B cell (primary cell): ENCODE measurements around the gene MMP14. TPM values are rescaled to one million over a fixed set of nuclear protein-coding genes. Genes with fewer than 3 reads are reported as not detected.
"Not testable (repeated sequence)": the region's sequence is repeated elsewhere in the genome, so short reads cannot be mapped to it uniquely, and the experiment has no call there.

Experiments used
- ATAC-seq: fragments of 200-7000 bp; cut with Tn5 transposase; one replicate; pipeline ENCODE4 v1.10.0; 2021; ENCODE audit warnings: low read depth, mild to moderate bottlenecking, moderate number of reproducible peaks, moderate library complexity
- CTCF ChIA-PET: fragments of 350-600 bp; sonication (Branson Sonifier 250); formaldehyde crosslinking; loops from one replicate; lab custom pipeline; 2021; ENCODE audit warnings: antibody characterized with exemption, inconsistent platforms; lab: Charles Lee
- POLR2A ChIA-PET: fragments of 350-600 bp; sonication (Branson Sonifier 250); formaldehyde crosslinking; loops from one replicate; lab custom pipeline; 2021; ENCODE audit warnings: antibody characterized with exemption; lab: Charles Lee
- DNase-seq: peaks from one replicate; pipeline ENCODE4 v3.0.0; 2013
- H2AFZ ChIP-seq: 2 replicates; pipeline ENCODE4 v1.6.1; 2012; ENCODE audit warnings: mild to moderate bottlenecking, low read depth, low read length; ENCODE audit not compliant: insufficient read depth, poor library complexity, severe bottlenecking
- H3K27ac ChIP-seq, 2 donors: 1 replicate in 1 of 2; 2 replicates in 1 of 2; pipeline ENCODE4 v1.5.1; 2012 to 2013; ENCODE audit warnings: low read length in 2 of 2, mild to moderate bottlenecking in 2 of 2, moderate library complexity in 1 of 2
- H3K27me3 ChIP-seq, 4 experiments: fragments of 200-600 bp in 1 of 4; sonication (generic) in 1 of 4; replicated peaks in 1 of 4; 1 replicate in 2 of 4; 2 replicates in 2 of 4; pipeline versions ENCODE4 v1.6.1 to v1.7.0; 2013 to 2016; ENCODE audit warnings: low read length in 3 of 4, mild to moderate bottlenecking in 2 of 4, mixed read lengths in 1 of 4, moderate library complexity in 1 of 4; ENCODE audit not compliant: insufficient read depth in 4 of 4, control insufficient read depth in 3 of 4; ENCODE audit errors: control extremely low read depth in 1 of 4
- H3K36me3 ChIP-seq, 2 experiments: replicated peaks in 1 of 2; 1 replicate in 1 of 2; 2 replicates in 1 of 2; pipeline versions ENCODE4 v1.6.1 to v1.7.1; 2013; ENCODE audit warnings: low read length in 1 of 2; ENCODE audit not compliant: insufficient read depth in 2 of 2, control insufficient read depth in 1 of 2; ENCODE audit errors: control extremely low read depth in 1 of 2, extremely low read depth in 1 of 2
- H3K4me1 ChIP-seq, 2 donors: fragments of 200-600 bp in 1 of 2; sonication (generic) in 1 of 2; 1 replicate in 1 of 2; 2 replicates in 1 of 2; pipeline versions ENCODE4 v1.5.1 to v1.6.1; 2013 to 2017; ENCODE audit warnings: low read length in 2 of 2; ENCODE audit not compliant: control insufficient read depth in 2 of 2, insufficient read depth in 2 of 2
- H3K4me2 ChIP-seq: replicated peaks from 2 replicates; pipeline ENCODE3; 2012; ENCODE audit warnings: mild to moderate bottlenecking, low read depth, low read length; ENCODE audit not compliant: poor library complexity, severe bottlenecking
- H3K4me3 ChIP-seq, 5 experiments: fragments of 200-600 bp in 1 of 5; sonication (generic) in 1 of 5; 1 replicate in 3 of 5; 2 replicates in 2 of 5; pipeline versions ENCODE4 v1.5.1 to v1.7.0; 2011 to 2016; ENCODE audit warnings: low read length in 4 of 5, mild to moderate bottlenecking in 4 of 5, low read depth in 2 of 5, control low read depth in 1 of 5, moderate library complexity in 1 of 5; ENCODE audit not compliant: insufficient read depth in 1 of 5; ENCODE audit errors: control extremely low read depth in 1 of 5, extremely low read depth in 1 of 5
- H3K79me2 ChIP-seq: fragments of 200-600 bp; sonication (generic); one replicate; pipeline ENCODE4 v1.6.0; 2016; ENCODE audit warnings: low read length; ENCODE audit not compliant: control insufficient read depth, insufficient read depth
- H3K9ac ChIP-seq: fragments of 200-600 bp; sonication (generic); 2 replicates; pipeline ENCODE4 v1.6.1; 2017; ENCODE audit warnings: mild to moderate bottlenecking, low read length, moderate library complexity
- H3K9me3 ChIP-seq, 3 donors: one replicate each; pipeline versions ENCODE4 v1.6.1 to v1.7.1; 2013; ENCODE audit warnings: low read length in 2 of 3; ENCODE audit not compliant: control insufficient read depth in 2 of 3, insufficient read depth in 1 of 3; ENCODE audit errors: control extremely low read depth in 1 of 3
- H4K20me1 ChIP-seq: 2 replicates; pipeline ENCODE4 v1.6.0; 2012; ENCODE audit warnings: mild to moderate bottlenecking, low read length; ENCODE audit not compliant: insufficient read depth, control insufficient read depth, poor library complexity, severe bottlenecking
- H3K27ac Mint-ChIP-seq: one replicate; pipeline ENCODE4 v1.8.0; 2021; ENCODE audit warnings: mixed read lengths
- H3K27me3 Mint-ChIP-seq: one replicate; pipeline ENCODE4 v1.8.0; 2021; ENCODE audit warnings: mixed read lengths
- H3K4me1 Mint-ChIP-seq: one replicate; pipeline ENCODE4 v1.8.0; 2021; ENCODE audit warnings: mixed read lengths
- H3K4me3 Mint-ChIP-seq: one replicate; pipeline ENCODE4 v1.8.0; 2021; ENCODE audit warnings: mixed read lengths
- H3K9me3 Mint-ChIP-seq: one replicate; pipeline ENCODE4 v1.8.0; 2022; ENCODE audit warnings: mixed read lengths; ENCODE audit not compliant: insufficient read depth
- EZH2 ChIP-seq: IDR thresholded peaks from 2 replicates; pipeline ENCODE4 v1.6.1; 2012; ENCODE audit warnings: borderline replicate concordance, low read depth, mild to moderate bottlenecking, moderate library complexity, low read length; ENCODE audit not compliant: insufficient read depth, poor library complexity, severe bottlenecking
- WGBS: methylation state at CpG from one replicate; pipeline ENCODE4 v1.1.5; 2013; ENCODE audit warnings: missing lambda C conversion rate; ENCODE audit not compliant: insufficient coverage; 5-methylcytosine and 5-hydroxymethylcytosine counted together
- intact Hi-C: fragments of 100-400 bp; cut with micrococcal nuclease; formaldehyde crosslinking; loops from one replicate; pipeline ENCODE4 v1.10.0; 2022
- polyA plus RNA-seq: library from polyadenylated mRNA; depleted of rRNA; stranded (reverse); fragments of >200 nt; gene quantifications from 2 replicates; pipeline ENCODE4 v1.2.3, GENCODE V29; 2012
- total RNA-seq, 2 donors: library from RNA; stranded (reverse); fragments of 120-200 nt in 1 of 2; gene quantifications; 1 replicate in 1 of 2; 2 replicates in 1 of 2; pipeline versions ENCODE4 v1.2.3 to v1.2.4, GENCODE V29; 2013 to 2022
- TF ChIP-seq, protein P1 (sequence below): fragments of 200-600 bp; IDR thresholded peaks from one replicate; pipeline ENCODE4 v1.8.0; 2022; ENCODE audit warnings: antibody characterized with exemption, mild to moderate bottlenecking

The MMP14 gene
- total and polyA plus RNA-seq, 2 donors (not counting 1 experiment from before 2014, with no cell fraction given), result 1.0 to 3.5 TPM

GRCh38 chr14:22852940-22853767, 16.8 kb downstream of the MMP14 start:
- H3K4me1 ChIP-seq, result peaks cover 0 to 8% of the 10 kb centered on the region in 2 donors
- Mint-ChIP-seq H3K4me3 (peak overlapping the region; percentile 88), H3K9me3 (no peaks in the 10 kb centered on the region), H3K4me1 (peaks cover 6% of the 10 kb centered on the region), H3K27me3 (peaks cover 6% of the 10 kb centered on the region), H3K27ac (peak overlapping the region; percentile 85)
- intact Hi-C loops, result loop anchor here (1.0 to 10.0 kb wide), 14 partner anchors 18 to 538 kb away; partner anchors contain the start of genes ABHD4, LRP10 and OXA1L
- CTCF ChIA-PET, result interaction anchor here (0.7 to 12.0 kb wide), 62 partner anchors 9 to 533 kb away, joined by 3 to 207 read pairs (median 5); partner anchors contain the start of genes DAD1, LRP10, MMP14 and MRPL52
- WGBS, result 2% methylated on average over 13 of the region's 20 CpGs
- ATAC-seq, result peak; percentile 95
- peak overlapping the region in 1 of 2 donors; percentile 42 for H3K27ac ChIP-seq
- H4K20me1 ChIP-seq, result no peaks in the 10 kb centered on the region
- peak overlapping the region; percentile 72 for H2AFZ ChIP-seq
- peak overlapping the region; percentile 66 for H3K9ac ChIP-seq
- TF ChIP-seq EZH2, result no peak
- TF ChIP-seq, protein P1, sequence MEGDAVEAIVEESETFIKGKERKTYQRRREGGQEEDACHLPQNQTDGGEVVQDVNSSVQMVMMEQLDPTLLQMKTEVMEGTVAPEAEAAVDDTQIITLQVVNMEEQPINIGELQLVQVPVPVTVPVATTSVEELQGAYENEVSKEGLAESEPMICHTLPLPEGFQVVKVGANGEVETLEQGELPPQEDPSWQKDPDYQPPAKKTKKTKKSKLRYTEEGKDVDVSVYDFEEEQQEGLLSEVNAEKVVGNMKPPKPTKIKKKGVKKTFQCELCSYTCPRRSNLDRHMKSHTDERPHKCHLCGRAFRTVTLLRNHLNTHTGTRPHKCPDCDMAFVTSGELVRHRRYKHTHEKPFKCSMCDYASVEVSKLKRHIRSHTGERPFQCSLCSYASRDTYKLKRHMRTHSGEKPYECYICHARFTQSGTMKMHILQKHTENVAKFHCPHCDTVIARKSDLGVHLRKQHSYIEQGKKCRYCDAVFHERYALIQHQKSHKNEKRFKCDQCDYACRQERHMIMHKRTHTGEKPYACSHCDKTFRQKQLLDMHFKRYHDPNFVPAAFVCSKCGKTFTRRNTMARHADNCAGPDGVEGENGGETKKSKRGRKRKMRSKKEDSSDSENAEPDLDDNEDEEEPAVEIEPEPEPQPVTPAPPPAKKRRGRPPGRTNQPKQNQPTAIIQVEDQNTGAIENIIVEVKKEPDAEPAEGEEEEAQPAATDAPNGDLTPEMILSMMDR, result peak; percentile 87
- no peaks in the 10 kb centered on the region for H3K36me3 ChIP-seq
- H3K79me2 ChIP-seq, result no peaks in the 10 kb centered on the region
- peak; percentile 91 for DNase-seq
- peak overlapping the region; percentile 88 for H3K4me2 ChIP-seq
- H3K4me3 ChIP-seq, result peak overlapping the region; percentile 49 to 72 (median 63)
- POLR2A ChIA-PET, result interaction anchor here (0.6 to 1.4 kb wide), 8 partner anchors 12 to 297 kb away, joined by 3 to 5 read pairs (median 4); partner anchors contain the start of gene OXA1L
- H3K9me3 ChIP-seq, result peaks cover 0 to 6% (median 2%) of the 10 kb centered on the region in 3 donors
- peaks cover 0 to 5% (median 0%) of the 10 kb centered on the region in 4 experiments for H3K27me3 ChIP-seq

DNA sequence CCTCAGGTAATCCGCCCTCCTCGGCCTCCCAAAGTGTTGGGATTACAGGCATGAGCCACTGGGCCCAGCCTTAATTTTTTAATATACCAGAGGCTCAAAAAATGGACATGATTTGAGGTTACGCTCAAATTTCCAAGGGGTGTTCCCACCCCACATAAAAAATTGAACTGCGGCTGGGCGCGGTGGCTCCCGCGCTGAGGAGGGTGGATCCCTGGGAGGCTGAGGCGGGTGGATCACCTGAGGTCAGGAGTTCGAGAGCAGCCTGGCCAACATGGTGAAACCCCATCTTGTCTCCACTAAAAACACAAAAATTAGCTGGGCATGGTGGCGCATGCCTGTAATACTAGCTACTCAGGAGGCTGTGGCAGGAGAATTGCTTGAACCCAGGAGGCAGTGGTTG, 17.9 kb downstream of the MMP14 start:
- not testable (repeated sequence) for H3K27ac ChIP-seq, H3K9me3 ChIP-seq, H2AFZ ChIP-seq, H3K4me2 ChIP-seq, H3K9ac ChIP-seq, DNase-seq, ATAC-seq, H3K9me3 Mint-ChIP-seq, H3K4me3 Mint-ChIP-seq, H3K4me1 Mint-ChIP-seq, H4K20me1 ChIP-seq, H3K27ac Mint-ChIP-seq, H3K27me3 ChIP-seq, H3K79me2 ChIP-seq, H3K4me3 ChIP-seq, H3K36me3 ChIP-seq, H3K4me1 ChIP-seq, H3K27me3 Mint-ChIP-seq
- 96% methylated on average over 10 of the region's 11 CpGs for WGBS
- ChIA-PET POLR2A (interaction anchor here (0.6 kb wide), 1 partner anchor 205 kb away, joined by 4 read pairs; no protein-coding TSS in a partner anchor), CTCF (interaction anchor here (0.9 to 12.0 kb wide), 40 partner anchors 8 to 495 kb away, joined by 3 to 207 read pairs (median 10); partner anchors contain the start of genes AJUBA, DAD1, LRP10 and MMP14)
- intact Hi-C loops, result loop anchor here (5.0 to 10.0 kb wide), 2 partner anchors 257 to 539 kb away; partner anchors contain the start of gene ABHD4
